Left lung (tissue), 10 donors: ENCODE results near the gene SYT1. TPM values are rescaled to one million over a fixed set of nuclear protein-coding genes. Genes with fewer than 3 reads are reported as not detected.

ENCODE experiments used
- ATAC-seq: fragments of 200-7000 bp; cut with Tn5 transposase; one replicate; pipeline ENCODE4 v1.9.1; 2020; ENCODE audit warnings: moderate library complexity
- DNase-seq, 4 donors: peaks; one replicate each; pipeline ENCODE4 v3.0.0-alpha.2; 2013 to 2020
- H3K27ac ChIP-seq, 2 donors: fragments of 200-600 bp; sonication (generic) in 1 of 2; one replicate each; pipeline versions ENCODE4 v1.5.0 to v1.8.0; 2020 to 2021
- H3K27me3 ChIP-seq, 2 donors: fragments of 200-600 bp; sonication (generic) in 1 of 2; one replicate each; pipeline versions ENCODE4 v1.5.0 to v1.8.0; 2020 to 2021
- H3K36me3 ChIP-seq, 2 donors: fragments of 200-600 bp; sonication (generic) in 1 of 2; one replicate each; pipeline versions ENCODE4 v1.5.0 to v1.8.0; 2020 to 2021
- H3K4me1 ChIP-seq, 2 donors: fragments of 200-600 bp; one replicate each; pipeline ENCODE4 v1.8.0; 2021
- H3K4me3 ChIP-seq, 2 donors: fragments of 200-600 bp; sonication (generic) in 1 of 2; one replicate each; pipeline versions ENCODE4 v1.5.0 to v1.8.0; 2020 to 2021; ENCODE audit warnings: mild to moderate bottlenecking in 1 of 2
- H3K9me3 ChIP-seq, 2 donors: fragments of 200-600 bp; sonication (generic) in 1 of 2; one replicate each; pipeline versions ENCODE4 v1.5.0 to v1.8.0; 2020 to 2021
- intact Hi-C, 2 donors: fragments of 100-400 bp; cut with DNase I; formaldehyde crosslinking; loops; one replicate each; pipeline versions ENCODE4 v1.11.2 to v1.14.2; 2022
- microRNA-seq, 2 donors: library from miRNA; unstranded; fragments of <30 nt; microRNA quantifications; one replicate each; pipeline ENCODE4, GENCODE V29; 2019
- polyA plus RNA-seq, 6 donors: library from polyadenylated mRNA; unstranded; fragments of 120-200 nt; gene quantifications; one replicate each; pipeline ENCODE4 v1.2.1, GENCODE V29; 2013; ENCODE audit not compliant: insufficient read length in 6 of 6
- total RNA-seq, 2 donors: library from RNA; stranded (reverse); fragmentation: NEBNext Ultra II Directional; extraction: Animal tissue kit (Norgen Biotek cat#: 25700); gene quantifications; one replicate each; pipeline ENCODE4 v1.2.1, GENCODE V29; 2021
- TF ChIP-seq, protein P1 (sequence below), 2 donors: fragments of 200-600 bp; sonication (generic) in 1 of 2; IDR thresholded peaks; one replicate each; pipeline versions ENCODE4 v1.5.0 to v1.8.0; 2021; ENCODE audit warnings: antibody characterized with exemption in 2 of 2
- donor health status: DM: no; HTN: yes; CAD: no.
- donor health status: DM: no; HTN: no; CAD: no.

Gene SYT1
- total and polyA plus RNA-seq, 8 donors, result 1.5 to 6.9 (median 4.8) TPM

DNA sequence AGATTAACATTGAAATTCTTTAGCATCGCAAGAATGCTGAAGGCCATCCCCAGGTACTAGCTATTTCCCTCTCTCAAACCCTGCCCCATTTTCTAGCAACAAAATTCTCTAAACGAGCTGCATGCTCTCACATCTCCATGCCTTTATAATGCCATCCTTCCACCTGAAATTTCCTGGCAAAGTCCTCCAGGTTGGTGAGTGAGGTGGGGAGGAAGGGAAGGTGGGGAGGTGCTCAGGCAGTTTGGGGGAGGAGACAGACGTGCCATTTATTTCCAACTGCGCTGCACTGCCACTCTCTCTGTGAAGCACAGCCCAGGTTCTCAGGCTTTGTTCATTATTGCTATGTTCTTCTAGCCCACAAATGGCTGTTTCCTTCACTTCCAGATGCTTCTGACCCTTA, 617.7 kb downstream of the SYT1 start:
- DNase-seq (no peak), ATAC-seq (peak; percentile 83)
- intact Hi-C loops, result no loop called here
- H3K27ac ChIP-seq, result no peak overlapping the region
- H3K4me1 ChIP-seq, result no peaks in the 10 kb centered on the region
- peaks cover 0 to 4% of the 10 kb centered on the region in 2 donors for H3K9me3 ChIP-seq
- H3K36me3 ChIP-seq, result no peaks in the 10 kb centered on the region
- no peaks in the 10 kb centered on the region for H3K27me3 ChIP-seq
- TF ChIP-seq, protein P1, sequence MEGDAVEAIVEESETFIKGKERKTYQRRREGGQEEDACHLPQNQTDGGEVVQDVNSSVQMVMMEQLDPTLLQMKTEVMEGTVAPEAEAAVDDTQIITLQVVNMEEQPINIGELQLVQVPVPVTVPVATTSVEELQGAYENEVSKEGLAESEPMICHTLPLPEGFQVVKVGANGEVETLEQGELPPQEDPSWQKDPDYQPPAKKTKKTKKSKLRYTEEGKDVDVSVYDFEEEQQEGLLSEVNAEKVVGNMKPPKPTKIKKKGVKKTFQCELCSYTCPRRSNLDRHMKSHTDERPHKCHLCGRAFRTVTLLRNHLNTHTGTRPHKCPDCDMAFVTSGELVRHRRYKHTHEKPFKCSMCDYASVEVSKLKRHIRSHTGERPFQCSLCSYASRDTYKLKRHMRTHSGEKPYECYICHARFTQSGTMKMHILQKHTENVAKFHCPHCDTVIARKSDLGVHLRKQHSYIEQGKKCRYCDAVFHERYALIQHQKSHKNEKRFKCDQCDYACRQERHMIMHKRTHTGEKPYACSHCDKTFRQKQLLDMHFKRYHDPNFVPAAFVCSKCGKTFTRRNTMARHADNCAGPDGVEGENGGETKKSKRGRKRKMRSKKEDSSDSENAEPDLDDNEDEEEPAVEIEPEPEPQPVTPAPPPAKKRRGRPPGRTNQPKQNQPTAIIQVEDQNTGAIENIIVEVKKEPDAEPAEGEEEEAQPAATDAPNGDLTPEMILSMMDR (IDR thresholded peaks at IDR 0.05), result no peak
- no peak overlapping the region for H3K4me3 ChIP-seq

DNA sequence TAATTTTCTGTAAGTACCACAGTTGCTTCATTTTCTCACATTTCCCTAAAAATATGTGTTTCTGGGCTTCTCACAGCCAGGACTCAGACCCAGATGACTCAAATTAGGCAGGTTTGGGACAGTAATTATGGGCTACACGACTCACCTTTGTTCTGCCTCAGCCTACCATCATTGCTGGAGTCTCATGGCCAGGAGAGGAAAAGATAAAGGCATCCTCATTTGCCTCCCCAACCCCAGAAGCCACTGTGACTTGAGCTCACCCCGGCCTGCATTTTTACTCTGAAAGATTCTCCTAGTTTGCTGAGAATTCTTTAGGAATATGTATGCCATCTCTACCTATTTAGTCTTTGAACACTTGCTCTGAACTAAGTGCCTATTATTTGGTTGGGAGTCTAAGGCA, 618.3 kb downstream of the SYT1 start:
- TF ChIP-seq, protein P1 (IDR thresholded peaks at IDR 0.05), result no peak
- ATAC-seq, result no peak
- no peak for DNase-seq
- Histone ChIP-seq H3K27ac (no peak overlapping the region), H3K27me3 (no peaks in the 10 kb centered on the region), H3K4me1 (no peaks in the 10 kb centered on the region), H3K36me3 (no peaks in the 10 kb centered on the region), H3K9me3 (peaks cover 0 to 4% of the 10 kb centered on the region in 2 donors), H3K4me3 (no peak overlapping the region)
- intact Hi-C loops, result no loop called here

DNA sequence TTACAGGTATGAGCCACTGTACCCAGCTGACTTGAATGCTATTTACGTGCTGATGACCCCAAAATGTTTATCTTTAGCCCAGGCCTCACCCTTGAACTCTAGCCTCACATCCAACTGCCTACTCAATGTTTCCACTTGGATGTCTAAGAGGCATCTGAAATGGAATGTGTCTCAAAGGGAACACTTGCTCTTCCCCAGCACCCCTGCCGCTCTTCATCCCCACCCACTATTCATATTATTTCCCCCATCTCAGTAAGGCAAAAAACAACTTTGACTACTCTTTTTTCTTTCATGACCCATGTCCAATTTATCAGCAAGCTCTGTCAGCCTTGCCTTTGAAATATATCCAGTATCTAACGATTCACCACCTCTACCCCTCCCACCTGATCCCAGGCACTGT, 621.6 kb downstream of the SYT1 start:
- H3K27me3 ChIP-seq, result no peaks in the 10 kb centered on the region
- intact Hi-C loops, result no loop called here
- H3K4me3 ChIP-seq, result no peak overlapping the region
- DNase-seq (no peak), ATAC-seq (no peak)
- no peaks in the 10 kb centered on the region for H3K4me1 ChIP-seq
- TF ChIP-seq, protein P1 (IDR thresholded peaks at IDR 0.05), result no peak
- no peak overlapping the region for H3K27ac ChIP-seq
- peaks cover 0 to 6% of the 10 kb centered on the region in 2 donors for H3K9me3 ChIP-seq
- no peaks in the 10 kb centered on the region for H3K36me3 ChIP-seq

DNA sequence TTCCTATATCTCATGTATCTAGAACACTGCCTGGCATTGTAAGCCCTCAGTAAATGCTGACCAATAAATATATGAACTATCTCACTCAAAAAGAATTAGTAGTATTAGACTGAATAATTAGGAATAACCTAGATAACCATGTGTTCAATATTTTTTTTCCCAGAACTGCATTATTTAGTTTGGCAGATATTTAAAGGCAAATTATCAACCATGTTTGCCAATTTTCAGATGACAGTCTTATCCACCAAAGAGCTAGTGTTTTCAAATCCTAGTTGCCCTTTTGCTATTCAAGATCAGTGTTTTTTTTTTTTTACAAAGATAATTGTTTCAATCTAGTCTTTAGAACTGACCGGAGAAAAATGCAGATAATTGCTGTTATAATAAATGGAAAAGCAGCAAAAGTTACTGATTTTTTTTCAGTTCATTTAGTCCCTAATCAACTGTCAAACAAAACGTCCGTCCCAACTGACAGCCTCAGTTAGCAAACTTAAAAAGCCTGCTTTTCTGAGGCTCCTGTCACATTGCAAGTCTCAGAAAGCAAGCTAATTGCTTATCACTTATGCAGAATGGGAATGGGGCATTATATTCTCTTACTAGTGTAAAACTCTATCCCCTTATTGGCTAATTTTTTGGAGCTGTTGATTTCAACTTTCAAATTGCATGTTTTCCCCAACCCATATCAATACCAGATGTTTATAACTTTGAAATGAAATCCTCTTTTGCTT, 623.0 kb downstream of the SYT1 start:
- Histone ChIP-seq H3K36me3 (no peaks in the 10 kb centered on the region), H3K27ac (no peak overlapping the region), H3K4me1 (no peaks in the 10 kb centered on the region), H3K27me3 (no peaks in the 10 kb centered on the region), H3K4me3 (no peak overlapping the region), H3K9me3 (peaks cover 0 to 10% of the 10 kb centered on the region in 2 donors)
- TF ChIP-seq, protein P1 (IDR thresholded peaks at IDR 0.05), result no peak
- ATAC-seq (no peak), DNase-seq (no peak)
- intact Hi-C loops, result no loop called here

Small RNA genes lying within 50 kb of the gene (microRNA-seq; reads per million reads assigned to microRNA genes)
- 0 to 0.14 reads per million in 2 donors for gene MIR1252
